ENCODE measurements around the gene TACC3. TPM values are rescaled to one million over a fixed set of nuclear protein-coding genes. Genes with fewer than 3 reads are reported as not detected.

TACC3 gene
- total RNA-seq, 1 experiment from 2014 or later, result 32.0 TPM

GRCh38 chr4:1762264-1763010 is 41.1 kb downstream of the TACC3 start:
- DNase-seq (no peak), ATAC-seq (no peak)
- H2AFZ ChIP-seq (ENCODE audit: low read length), result no peak overlapping the region
- intact Hi-C loops (cut with micrococcal nuclease), result no loop called here
- no TSS peak for BruUV-seq (replicated peaks)
- TF ChIP-seq EZH2 (IDR thresholded peaks at IDR 0.05; ENCODE audit: low read length, unreplicated experiment), result no peak
- no peak for TF ChIP-seq EZH2phosphoT487 (IDR thresholded peaks at IDR 0.05; ENCODE audit: borderline replicate concordance, low read length)
- no peak for TF ChIP-seq CTCF (conservative IDR thresholded peaks at IDR 0.05; ENCODE audit: low read depth, low read length)
- CTCF ChIA-PET, result no interaction called here
- POLR2A ChIA-PET (ENCODE audit: unreplicated experiment), result no interaction called here
- H3K9ac ChIP-seq (ENCODE audit: low read length), result no peak overlapping the region
- H3K36me3 ChIP-seq (ENCODE audit: low read depth, low read length), result no peaks in the 10 kb centered on the region
- no peaks in the 10 kb centered on the region for H3K9me3 ChIP-seq (ENCODE audit: low read length)
- H3K4me3 ChIP-seq (ENCODE audit: low read length), result no peak overlapping the region
- no peaks in the 10 kb centered on the region for H3K4me1 ChIP-seq (ENCODE audit: insufficient read depth, low read length)
- H3K27me3 ChIP-seq (ENCODE audit: low read length), result no peaks in the 10 kb centered on the region
- H3K9me2 ChIP-seq (replicated peaks; ENCODE audit: low read length), result no peaks in the 10 kb centered on the region
- H3K4me2 ChIP-seq (ENCODE audit: low read length), result no peak overlapping the region
- H3K79me2 ChIP-seq (ENCODE audit: low read length), result no peaks in the 10 kb centered on the region
- no peak overlapping the region for H3K27ac ChIP-seq (ENCODE audit: low read length)
- H4K20me1 ChIP-seq (ENCODE audit: low read length), result no peaks in the 10 kb centered on the region
- no peaks in the 10 kb centered on the region for H3F3A ChIP-seq (ENCODE audit: low read length, unreplicated experiment)

GRCh38 chr4:1763070-1763549 is 41.8 kb downstream of the TACC3 start:
- intact Hi-C loops (cut with micrococcal nuclease), result no loop called here
- DNase-seq (no peak), ATAC-seq (no peak)
- Histone ChIP-seq H3F3A (ENCODE audit: low read length, unreplicated experiment) (no peaks in the 10 kb centered on the region), H3K79me2 (ENCODE audit: low read length) (no peaks in the 10 kb centered on the region), H3K27ac (ENCODE audit: low read length) (no peak overlapping the region), H3K36me3 (ENCODE audit: low read depth, low read length) (no peaks in the 10 kb centered on the region), H3K4me2 (ENCODE audit: low read length) (peak overlapping the region; percentile 44; the same call in 1 of the 2 replicates), H3K9me2 (replicated peaks; ENCODE audit: low read length) (no peaks in the 10 kb centered on the region), H3K9ac (ENCODE audit: low read length) (no peak overlapping the region), H3K4me3 (ENCODE audit: low read length) (0 out of 2 replicates have a peak overlapping the region, but pooled peaks have one; percentile 42), H3K4me1 (ENCODE audit: insufficient read depth, low read length) (no peaks in the 10 kb centered on the region), H3K9me3 (ENCODE audit: low read length) (no peaks in the 10 kb centered on the region), H3K27me3 (ENCODE audit: low read length) (no peaks in the 10 kb centered on the region), H4K20me1 (ENCODE audit: low read length) (no peaks in the 10 kb centered on the region), H2AFZ (ENCODE audit: low read length) (peak overlapping the region; percentile 53; the same call in 1 of the 2 replicates)
- no peak for TF ChIP-seq CTCF (conservative IDR thresholded peaks at IDR 0.05; ENCODE audit: low read depth, low read length)
- TF ChIP-seq EZH2phosphoT487 (IDR thresholded peaks at IDR 0.05; ENCODE audit: borderline replicate concordance, low read length), result no peak
- no peak for TF ChIP-seq EZH2 (IDR thresholded peaks at IDR 0.05; ENCODE audit: low read length, unreplicated experiment)
- ChIA-PET POLR2A (ENCODE audit: unreplicated experiment) (no interaction called here), CTCF (no interaction called here)
- BruUV-seq (replicated peaks), result no TSS peak

GRCh38 chr4:1763550-1764080 is 42.3 kb downstream of the TACC3 start:
- DNase-seq (peak; percentile 22), ATAC-seq (peak; percentile 53)
- Histone ChIP-seq H3K27me3 (ENCODE audit: low read length) (no peaks in the 10 kb centered on the region), H3K79me2 (ENCODE audit: low read length) (no peaks in the 10 kb centered on the region), H3K4me3 (ENCODE audit: low read length) (0 out of 2 replicates have a peak overlapping the region, but pooled peaks have one; percentile 42), H3K9me2 (replicated peaks; ENCODE audit: low read length) (no peaks in the 10 kb centered on the region), H3K27ac (ENCODE audit: low read length) (no peak overlapping the region), H3K9me3 (ENCODE audit: low read length) (no peaks in the 10 kb centered on the region), H3K4me2 (ENCODE audit: low read length) (0 out of 2 replicates have a peak overlapping the region, but pooled peaks have one; percentile 44), H3K9ac (ENCODE audit: low read length) (no peak overlapping the region), H3K4me1 (ENCODE audit: insufficient read depth, low read length) (no peaks in the 10 kb centered on the region), H3K36me3 (ENCODE audit: low read depth, low read length) (no peaks in the 10 kb centered on the region), H3F3A (ENCODE audit: low read length, unreplicated experiment) (no peaks in the 10 kb centered on the region), H2AFZ (ENCODE audit: low read length) (no peak overlapping the region), H4K20me1 (ENCODE audit: low read length) (no peaks in the 10 kb centered on the region)
- intact Hi-C loops (cut with micrococcal nuclease), result no loop called here
- ChIA-PET POLR2A (ENCODE audit: unreplicated experiment) (no interaction called here), CTCF (no interaction called here)
- BruUV-seq (replicated peaks), result no TSS peak
- TF ChIP-seq CTCF (conservative IDR thresholded peaks at IDR 0.05; ENCODE audit: low read depth, low read length) (no peak), EZH2phosphoT487 (IDR thresholded peaks at IDR 0.05; ENCODE audit: borderline replicate concordance, low read length) (no peak), EZH2 (IDR thresholded peaks at IDR 0.05; ENCODE audit: low read length, unreplicated experiment) (no peak)

Measured in PC-3 (cell line).